Brain microvascular endothelial cell (primary cell): ENCODE results near the gene UBE2O.

Source experiments
- DNase-seq: peaks from one replicate; pipeline ENCODE4 v3.0.0-alpha.2; 2020
- H3K27ac ChIP-seq: fragments of 250-450 bp; sonication (Bioruptor Pico); 2 replicates; pipeline ENCODE4 v1.5.1; 2020; ENCODE audit warnings: mild to moderate bottlenecking, moderate library complexity
- H3K27me3 ChIP-seq: fragments of 250-450 bp; sonication (Bioruptor Pico); replicated peaks from 2 replicates; pipeline ENCODE4 v1.5.1; 2020; ENCODE audit warnings: mild to moderate bottlenecking
- H3K36me3 ChIP-seq: fragments of 250-450 bp; sonication (Bioruptor Pico); replicated peaks from 2 replicates; pipeline ENCODE4 v1.5.1; 2020; ENCODE audit warnings: mild to moderate bottlenecking
- H3K4me3 ChIP-seq: 2 replicates; pipeline ENCODE4 v1.5.1; 2011; ENCODE audit warnings: low read depth, mild to moderate bottlenecking, control low read depth, low read length, moderate library complexity
- CTCF ChIP-seq: IDR thresholded peaks from 2 replicates; pipeline ENCODE4 v1.5.1; 2011; ENCODE audit warnings: low read depth, mild to moderate bottlenecking, moderate library complexity, low read length, control low read depth, inconsistent platforms; ENCODE audit errors: missing control alignments
- in situ Hi-C: cut with HindIII; loops from 2 replicates; pipeline ENCODE4 v1.10.0; 2017; ENCODE audit warnings: low sequenced_read_pairs, low pct_ligation_motif_present

The UBE2O gene

GRCh38 chr17:76359375-76359774 lies 93.6 kb downstream of the UBE2O start:
- no peak for DNase-seq
- H3K27me3 ChIP-seq, result no peaks in the 10 kb centered on the region
- H3K27ac ChIP-seq, result no peak overlapping the region
- no peak for TF ChIP-seq CTCF
- H3K36me3 ChIP-seq, result no peaks in the 10 kb centered on the region
- in situ Hi-C loops, result no loop called here
- no peak overlapping the region for H3K4me3 ChIP-seq

- in situ Hi-C loops, result no loop called here
- H3K27me3 ChIP-seq, result no peaks in the 10 kb centered on the region
- H3K4me3 ChIP-seq, result no peak overlapping the region
- H3K36me3 ChIP-seq, result no peaks in the 10 kb centered on the region
- TF ChIP-seq CTCF, result no peak
- H3K27ac ChIP-seq, result no peak overlapping the region
- no peak for DNase-seq
Observed at GRCh38 chr17:76357597-76358158, 95.3 kb downstream of the UBE2O start.

- in situ Hi-C loops, result no loop called here
- H3K27ac ChIP-seq, result no peak overlapping the region
- TF ChIP-seq CTCF, result no peak
- H3K36me3 ChIP-seq, result no peaks in the 10 kb centered on the region
- no peaks in the 10 kb centered on the region for H3K27me3 ChIP-seq
- DNase-seq, result no peak
- H3K4me3 ChIP-seq, result no peak overlapping the region
Observed at GRCh38 chr17:76356803-76357456, 96.0 kb downstream of the UBE2O start.

GRCh38 chr17:76354747-76355310 lies 98.1 kb downstream of the UBE2O start:
- Histone ChIP-seq H3K27ac (no peak overlapping the region), H3K36me3 (no peaks in the 10 kb centered on the region), H3K27me3 (no peaks in the 10 kb centered on the region), H3K4me3 (no peak overlapping the region)
- in situ Hi-C loops, result no loop called here
- no peak for DNase-seq
- no peak for TF ChIP-seq CTCF

GRCh38 chr17:76354317-76354729 lies 98.6 kb downstream of the UBE2O start:
- no peak for TF ChIP-seq CTCF
- H3K4me3 ChIP-seq, result peak overlapping the region; percentile 86
- in situ Hi-C loops, result no loop called here
- no peaks in the 10 kb centered on the region for H3K36me3 ChIP-seq
- H3K27me3 ChIP-seq, result no peaks in the 10 kb centered on the region
- DNase-seq, result no peak
- H3K27ac ChIP-seq, result peak overlapping the region; percentile 97
